ENCODE measurements around the gene FAM20B. TPM values are rescaled to one million over a fixed set of nuclear protein-coding genes. Genes with fewer than 3 reads are reported as not detected.
"Not testable (repeated sequence)": the region's sequence is repeated elsewhere in the genome, so short reads cannot be mapped to it uniquely, and the experiment has no call there.

FAM20B gene, protein sequence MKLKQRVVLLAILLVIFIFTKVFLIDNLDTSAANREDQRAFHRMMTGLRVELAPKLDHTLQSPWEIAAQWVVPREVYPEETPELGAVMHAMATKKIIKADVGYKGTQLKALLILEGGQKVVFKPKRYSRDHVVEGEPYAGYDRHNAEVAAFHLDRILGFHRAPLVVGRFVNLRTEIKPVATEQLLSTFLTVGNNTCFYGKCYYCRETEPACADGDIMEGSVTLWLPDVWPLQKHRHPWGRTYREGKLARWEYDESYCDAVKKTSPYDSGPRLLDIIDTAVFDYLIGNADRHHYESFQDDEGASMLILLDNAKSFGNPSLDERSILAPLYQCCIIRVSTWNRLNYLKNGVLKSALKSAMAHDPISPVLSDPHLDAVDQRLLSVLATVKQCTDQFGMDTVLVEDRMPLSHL
- total RNA-seq (2022) (57.9 and 66.6 TPM in 2 replicates), Bru-seq, nascent RNA (percentile 84 among the genes with signal in this experiment), BruChase-seq, experiment 1, labeled RNA remaining after a 6-hour chase (percentile 94 among the genes with signal in this experiment), BruChase-seq, experiment 2, labeled RNA remaining after a 2-hour chase (percentile 87 among the genes with signal in this experiment)
- long read RNA-seq, full-length matches to known transcripts: 3 of 12 reads
- long read RNA-seq, partial matches to known transcripts: 1 of 12 reads
- long read RNA-seq, other reads (novel, unspliced or antisense): 8 of 12 reads

DNA sequence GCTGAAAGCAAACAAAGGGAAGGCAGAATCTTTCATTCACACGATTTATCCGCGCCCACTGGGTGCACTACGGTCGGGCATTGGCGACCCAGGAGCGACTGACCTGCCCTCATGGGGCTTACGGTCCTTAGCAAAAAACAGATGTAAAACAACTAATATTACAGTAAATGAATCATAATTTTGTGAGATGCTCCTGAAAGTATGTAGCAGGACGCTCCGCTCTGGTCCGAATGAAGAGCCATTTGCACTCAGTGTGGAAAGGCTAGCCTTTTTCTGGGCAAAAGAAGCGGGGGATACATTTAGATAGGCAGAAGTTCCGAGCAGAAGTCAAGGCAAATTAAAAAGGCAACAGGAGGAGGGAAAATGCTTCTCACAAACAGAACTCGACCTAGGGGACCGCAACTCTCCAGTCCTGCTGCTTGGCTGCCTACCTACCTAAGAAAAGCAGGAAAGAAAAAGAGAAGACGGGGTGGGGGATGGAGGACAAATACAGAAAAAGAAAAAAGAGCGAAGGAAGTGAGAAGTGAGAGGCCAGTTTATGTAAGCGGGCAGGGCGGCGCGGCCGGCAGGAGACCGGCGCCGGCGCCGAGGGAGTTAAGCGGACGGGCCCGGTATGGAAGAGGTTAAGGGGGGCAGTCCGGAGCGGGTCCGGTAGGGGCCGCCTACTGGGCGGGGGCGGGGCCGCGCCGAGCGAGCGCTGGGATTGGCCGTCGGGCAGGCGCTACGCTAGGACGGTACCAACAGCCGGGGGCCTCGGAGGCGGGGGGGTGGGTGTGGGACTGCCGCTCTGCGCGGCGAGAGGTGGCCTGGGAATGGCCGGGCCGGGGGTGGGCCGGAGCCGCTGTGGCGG, at the start of gene FAM20B:
Gene FAM20B, plus strand, starts transcription at position 770 of the 850 bp plus-strand sequence. CDS start 17,954 bp downstream, outside the sequence.
- Mint-ChIP-seq H3K27me3 (ENCODE audit: unreplicated experiment) (peaks cover 12% of the 10 kb centered on the region), H3K36me3 (ENCODE audit: insufficient read depth, unreplicated experiment) (peaks cover 17% of the 10 kb centered on the region), H3K9me3 (ENCODE audit: low read depth, unreplicated experiment) (no peaks in the 10 kb centered on the region), H3K4me1 (ENCODE audit: low read depth, unreplicated experiment) (peaks cover 42% of the 10 kb centered on the region), H3K27ac (ENCODE audit: unreplicated experiment) (peak within 1 kb of the TSS; percentile 85), H3K4me3 (ENCODE audit: low read depth, unreplicated experiment) (peak within 1 kb of the TSS; percentile 88)
- BruUV-seq (replicated peaks): no TSS peak
- peak; percentile 97 for DNase-seq
- CTCF ChIA-PET: no interaction called here
- TF ChIP-seq CTCF (IDR thresholded peaks at IDR 0.05; ENCODE audit: unreplicated experiment): no peak
- intact Hi-C loops (cut with micrococcal nuclease; ENCODE audit: unreplicated experiment): no loop called here

- no peak overlapping the region for H3K27ac Mint-ChIP-seq (ENCODE audit: unreplicated experiment)
- H3K27me3 Mint-ChIP-seq (ENCODE audit: unreplicated experiment): no peaks in the 10 kb centered on the region
- BruUV-seq (replicated peaks): no TSS peak
- no peaks in the 10 kb centered on the region for H3K4me1 Mint-ChIP-seq (ENCODE audit: low read depth, unreplicated experiment)
- no peaks in the 10 kb centered on the region for H3K36me3 Mint-ChIP-seq (ENCODE audit: insufficient read depth, unreplicated experiment)
- no peak for DNase-seq
- no peak overlapping the region for H3K4me3 Mint-ChIP-seq (ENCODE audit: low read depth, unreplicated experiment)
- CTCF ChIA-PET: no interaction called here
- intact Hi-C loops (cut with micrococcal nuclease; ENCODE audit: unreplicated experiment): no loop called here
- H3K9me3 Mint-ChIP-seq (ENCODE audit: low read depth, unreplicated experiment): peaks cover 17% of the 10 kb centered on the region
- TF ChIP-seq CTCF (IDR thresholded peaks at IDR 0.05; ENCODE audit: unreplicated experiment): no peak
Measured at GRCh38 chr1:178976541-178976940, 49.2 kb upstream of the FAM20B start.

DNA sequence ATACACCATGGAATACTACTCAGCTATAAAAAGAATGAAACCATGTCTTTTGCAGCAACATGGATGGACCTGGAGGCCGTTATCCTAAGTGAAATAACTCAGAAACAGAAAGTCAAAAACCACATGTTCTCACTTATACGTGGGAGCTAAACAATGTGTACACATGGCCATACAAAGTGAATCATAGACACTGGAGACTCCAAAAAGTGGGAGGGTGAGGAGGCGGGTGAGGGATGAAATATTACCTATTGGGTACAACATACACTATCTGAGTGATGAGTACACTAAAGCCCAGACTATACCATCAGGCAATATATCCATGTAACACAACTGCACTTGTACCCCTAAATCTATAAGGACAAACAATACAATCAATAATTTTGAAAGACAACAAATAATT, 39.5 kb upstream of the FAM20B start:
- H3K9me3 Mint-ChIP-seq (ENCODE audit: low read depth, unreplicated experiment): no peaks in the 10 kb centered on the region
- TF ChIP-seq CTCF (IDR thresholded peaks at IDR 0.05; ENCODE audit: unreplicated experiment): no peak

GRCh38 chr1:178988198-178988597, 37.5 kb upstream of the FAM20B start:
- H3K4me3 Mint-ChIP-seq (ENCODE audit: low read depth, unreplicated experiment); H3K36me3 Mint-ChIP-seq (ENCODE audit: insufficient read depth, unreplicated experiment); H3K27ac Mint-ChIP-seq (ENCODE audit: unreplicated experiment); H3K27me3 Mint-ChIP-seq (ENCODE audit: unreplicated experiment); BruUV-seq (replicated peaks); intact Hi-C loops (cut with micrococcal nuclease; ENCODE audit: unreplicated experiment); DNase-seq; H3K4me1 Mint-ChIP-seq (ENCODE audit: low read depth, unreplicated experiment); CTCF ChIA-PET; H3K9me3 Mint-ChIP-seq (ENCODE audit: low read depth, unreplicated experiment): not testable (repeated sequence)

More for the DNA sequence above, 39.5 kb upstream of the FAM20B start:
- H3K27ac Mint-ChIP-seq (ENCODE audit: unreplicated experiment): no peak overlapping the region
- no TSS peak for BruUV-seq (replicated peaks)
- H3K4me1 Mint-ChIP-seq (ENCODE audit: low read depth, unreplicated experiment): no peaks in the 10 kb centered on the region
- CTCF ChIA-PET: no interaction called here
- H3K27me3 Mint-ChIP-seq (ENCODE audit: unreplicated experiment): no peaks in the 10 kb centered on the region
- H3K4me3 Mint-ChIP-seq (ENCODE audit: low read depth, unreplicated experiment): no peak overlapping the region
- H3K36me3 Mint-ChIP-seq (ENCODE audit: insufficient read depth, unreplicated experiment): no peaks in the 10 kb centered on the region
- no peak for DNase-seq
- intact Hi-C loops (cut with micrococcal nuclease; ENCODE audit: unreplicated experiment): no loop called here

Data from Calu3 (cell line).